ENCODE data around the gene COL1A1. TPM values are rescaled to one million over a fixed set of nuclear protein-coding genes. Genes with fewer than 3 reads are reported as not detected.

COL1A1 gene
- total RNA-seq, 1 donor from 2014 or later, result 702 TPM

GRCh38 chr17:50187751-50188530, 13.5 kb downstream of the COL1A1 start:
- no peak for DNase-seq (ENCODE audit: extremely low read depth, low read depth, low spot score)

DNA sequence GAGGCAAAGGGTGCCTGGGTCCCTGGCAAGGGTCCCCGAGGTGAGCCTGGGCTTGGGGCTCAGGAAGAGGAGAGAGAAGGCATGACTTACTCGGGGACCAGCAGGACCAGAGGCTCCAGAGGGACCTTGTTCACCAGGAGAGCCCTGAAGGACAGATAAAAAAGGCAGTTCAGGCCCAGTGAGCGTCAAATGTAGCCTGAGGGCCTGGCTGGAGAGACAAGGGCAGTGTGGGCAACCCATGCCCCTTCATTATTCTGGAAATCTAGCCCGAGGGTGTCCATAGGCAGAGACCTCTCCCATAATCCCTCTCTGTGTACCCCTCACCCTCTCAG, 14.1 kb downstream of the COL1A1 start:
- no peak for DNase-seq (ENCODE audit: extremely low read depth, low read depth, low spot score)

DNA sequence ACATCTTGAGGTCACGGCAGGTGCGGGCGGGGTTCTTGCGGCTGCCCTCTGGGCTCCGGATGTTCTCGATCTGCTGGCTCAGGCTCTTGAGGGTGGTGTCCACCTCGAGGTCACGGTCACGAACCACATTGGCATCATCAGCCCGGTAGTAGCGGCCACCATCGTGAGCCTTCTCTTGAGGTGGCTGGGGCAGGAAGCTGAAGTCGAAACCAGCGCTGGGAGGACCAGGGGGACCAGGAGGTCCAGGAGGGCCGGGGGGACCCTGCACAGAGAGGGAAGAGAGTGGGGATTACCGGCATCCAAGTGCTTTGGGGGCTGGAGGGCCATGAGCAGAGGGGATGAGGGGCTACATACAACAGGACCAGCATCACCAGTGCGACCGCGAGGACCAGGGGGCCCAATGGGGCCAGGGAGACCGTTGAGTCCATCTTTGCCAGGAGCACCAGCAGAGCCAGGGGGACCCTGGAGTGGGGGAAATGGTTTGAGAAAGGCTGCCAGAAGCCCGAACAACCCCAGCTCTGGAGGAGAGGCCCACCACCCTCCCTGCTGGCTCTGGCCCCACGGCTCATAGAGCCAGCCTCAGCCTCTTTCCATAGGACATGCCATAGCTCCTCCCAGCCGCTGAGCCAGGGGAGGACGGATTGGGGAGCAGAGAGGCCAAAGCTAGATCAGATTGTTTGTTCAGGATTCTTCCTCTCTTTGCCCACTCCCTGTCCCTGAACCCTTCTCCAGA, 14.6 kb downstream of the COL1A1 start:
- DNase-seq (ENCODE audit: extremely low read depth, low read depth, low spot score), result no peak

DNA sequence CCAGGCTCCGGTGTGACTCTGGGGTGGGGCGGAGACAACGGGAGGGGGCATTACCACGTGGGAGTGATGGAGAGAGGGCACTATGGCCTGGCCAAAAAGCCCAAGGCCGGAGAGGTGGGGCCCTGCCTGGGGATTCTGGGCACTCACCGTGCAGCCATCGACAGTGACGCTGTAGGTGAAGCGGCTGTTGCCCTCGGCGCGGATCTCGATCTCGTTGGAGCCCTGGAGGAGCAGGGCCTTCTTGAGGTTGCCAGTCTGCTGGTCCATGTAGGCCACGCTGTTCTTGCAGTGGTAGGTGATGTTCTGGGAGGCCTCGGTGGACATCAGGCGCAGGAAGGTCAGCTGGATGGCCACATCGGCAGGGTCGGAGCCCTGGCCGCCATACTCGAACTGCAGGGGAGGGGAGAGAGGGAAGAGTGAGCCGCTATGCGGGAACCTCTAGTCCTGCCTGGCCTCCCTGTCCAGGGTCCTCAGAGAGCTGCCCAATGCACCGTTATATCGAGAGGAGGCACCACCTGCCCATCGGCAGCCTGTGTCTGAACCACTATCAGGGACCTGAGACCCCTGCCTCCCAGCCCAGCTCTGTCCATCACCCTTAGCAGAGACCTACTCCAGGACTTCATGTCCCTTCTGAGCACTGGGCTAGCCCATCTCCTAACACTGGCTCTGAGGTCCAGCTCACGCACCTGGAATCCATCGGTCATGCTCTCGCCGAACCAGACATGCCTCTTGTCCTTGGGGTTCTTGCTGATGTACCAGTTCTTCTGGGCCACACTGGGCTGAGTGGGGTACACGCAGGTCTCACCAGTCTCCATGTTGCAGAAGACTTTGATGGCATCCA, 15.6 kb downstream of the COL1A1 start:
- no peak for DNase-seq (ENCODE audit: extremely low read depth, low read depth, low spot score)

- no peak for DNase-seq (ENCODE audit: extremely low read depth, low read depth, low spot score)
Measured at GRCh38 chr17:50184611-50185398, 16.6 kb downstream of the COL1A1 start.

GRCh38 chr17:50184064-50184463, 17.4 kb downstream of the COL1A1 start:
- no peak for DNase-seq (ENCODE audit: extremely low read depth, low read depth, low spot score)

GRCh38 chr17:50183421-50183994, 17.9 kb downstream of the COL1A1 start:
- no peak for DNase-seq (ENCODE audit: extremely low read depth, low read depth, low spot score)

GRCh38 chr17:50182783-50183420, 18.5 kb downstream of the COL1A1 start:
- no peak for DNase-seq (ENCODE audit: extremely low read depth, low read depth, low spot score)

GRCh38 chr17:50181591-50182560, 19.6 kb downstream of the COL1A1 start:
- DNase-seq (ENCODE audit: extremely low read depth, low read depth, low spot score), result no peak

DNA sequence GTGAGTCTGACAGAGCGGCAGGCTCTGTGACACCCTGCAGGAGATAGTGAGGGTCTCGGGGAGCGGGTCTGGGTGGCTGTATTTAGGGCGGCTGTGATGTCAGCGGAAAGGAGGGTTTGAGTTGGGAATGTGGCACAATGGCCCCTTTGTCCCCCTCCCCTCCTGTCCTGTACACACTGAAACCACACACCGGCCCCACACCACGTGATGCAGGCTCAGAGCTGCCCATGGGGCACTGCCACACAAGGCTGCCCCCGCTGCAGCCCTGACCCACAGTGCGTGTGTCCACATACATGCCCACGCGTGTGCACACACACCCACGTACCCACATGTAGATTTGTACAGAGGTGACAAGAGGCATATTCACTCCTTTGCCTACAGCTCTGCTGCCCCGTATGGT, 20.3 kb downstream of the COL1A1 start:
- DNase-seq (ENCODE audit: extremely low read depth, low read depth, low spot score), result no peak

- no peak for DNase-seq (ENCODE audit: extremely low read depth, low read depth, low spot score)
Measured at GRCh38 chr17:50180620-50181019, 20.8 kb downstream of the COL1A1 start.

GRCh38 chr17:50180111-50180510, 21.3 kb downstream of the COL1A1 start:
- DNase-seq (ENCODE audit: extremely low read depth, low read depth, low spot score), result no peak

- no peak for DNase-seq (ENCODE audit: extremely low read depth, low read depth, low spot score)
Measured at GRCh38 chr17:50177983-50178834, 23.2 kb downstream of the COL1A1 start.

- no peak for DNase-seq (ENCODE audit: extremely low read depth, low read depth, low spot score)
Measured at GRCh38 chr17:50177476-50177875, 24.0 kb downstream of the COL1A1 start.

DNA sequence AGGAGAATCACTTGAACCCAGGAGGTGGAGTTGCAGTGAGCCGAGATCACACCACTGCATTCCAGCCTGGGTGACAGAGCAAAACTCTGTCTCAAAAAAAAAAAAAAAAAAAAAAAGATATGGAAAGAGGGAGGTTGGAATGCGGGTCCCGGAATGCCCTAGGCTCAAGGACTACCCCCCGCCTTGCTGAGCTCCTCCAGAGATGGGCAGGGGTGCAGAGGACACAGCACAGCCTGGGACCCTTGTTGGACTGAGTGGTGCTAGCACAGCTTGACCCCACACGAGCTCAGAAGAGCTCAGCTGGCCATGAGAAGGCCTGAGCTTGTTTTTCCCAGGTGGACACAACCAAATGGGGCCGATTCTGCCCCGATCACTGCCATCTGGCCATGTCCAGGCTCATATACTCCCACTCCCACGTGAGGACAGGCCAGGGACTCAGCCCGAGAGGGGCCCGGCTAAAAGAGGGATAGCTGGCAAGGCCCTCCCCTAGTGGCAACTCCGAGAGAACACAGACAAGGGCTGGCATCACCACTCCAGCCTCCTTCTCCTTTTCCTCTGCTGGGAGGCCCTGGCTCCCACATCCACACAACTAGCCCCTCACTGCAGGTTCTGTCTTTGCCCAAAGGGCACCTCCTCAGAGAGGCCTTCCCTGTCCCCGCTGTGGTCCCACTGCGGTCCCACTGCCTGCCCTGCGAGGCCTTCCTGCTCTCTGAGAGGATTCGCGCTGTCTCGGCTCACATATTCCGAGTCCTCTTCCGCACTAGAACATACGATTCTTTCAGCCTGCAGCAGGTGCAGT, 24.7 kb downstream of the COL1A1 start:
- DNase-seq (ENCODE audit: extremely low read depth, low read depth, low spot score), result no peak

DNA sequence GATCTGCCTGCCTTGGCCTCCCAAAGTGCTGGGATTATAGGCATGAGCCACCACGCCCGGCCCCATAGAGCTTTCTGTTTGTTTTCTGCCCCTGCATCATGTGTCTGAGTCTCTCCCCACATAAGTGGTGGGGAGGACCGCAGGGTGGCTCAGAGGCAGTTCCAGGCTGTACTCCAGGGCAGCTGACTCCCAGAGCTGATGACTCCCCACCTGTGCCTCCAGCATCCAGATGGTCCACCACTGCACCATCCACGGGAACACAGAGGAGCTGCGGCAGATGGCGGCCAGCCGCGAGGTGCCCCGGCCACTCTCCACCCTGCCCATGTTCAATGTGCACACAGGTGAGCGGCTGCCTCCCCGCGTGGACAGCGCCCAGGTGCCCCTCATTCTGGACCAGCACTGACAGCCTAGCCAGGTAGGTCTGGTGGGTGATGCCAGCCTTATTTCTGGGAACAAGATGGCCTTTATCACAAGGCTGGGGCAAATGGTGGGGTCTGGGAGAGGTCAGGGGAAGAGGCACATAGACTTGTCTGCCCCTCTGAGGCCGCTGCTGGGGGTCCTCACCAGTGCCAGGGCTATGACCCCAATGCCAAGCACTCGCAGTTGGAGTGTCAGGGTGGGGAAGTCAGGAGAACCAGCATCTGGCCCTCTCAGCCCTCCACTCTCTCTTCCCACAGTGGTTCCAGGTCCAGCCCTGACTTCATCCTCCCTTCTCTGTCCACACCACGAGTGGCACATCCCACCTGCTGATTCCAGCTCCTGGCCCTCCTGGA, 26.2 kb downstream of the COL1A1 start:
- no peak for DNase-seq (ENCODE audit: extremely low read depth, low read depth, low spot score)

All from glomerular endothelial cell (primary cell).